H1 (cell line): ENCODE measurements around the gene SPSB1. TPM values are rescaled to one million over a fixed set of nuclear protein-coding genes. Genes with fewer than 3 reads are reported as not detected.
A peak's percentile ranks its signal among the peaks of the same experiment; 100 is the strongest.

Experiments used
- ATF3 ChIP-seq: IDR thresholded peaks from 2 replicates; pipeline ENCODE4 v1.6.1; 2011; ENCODE audit warnings: low read depth, mild to moderate bottlenecking, low read length; ENCODE audit not compliant: insufficient read depth
- BCL11A ChIP-seq, 2 experiments: IDR thresholded peaks; one replicate each; pipeline ENCODE4 v1.6.1; 2011; ENCODE audit warnings: low read depth in 2 of 2, low read length in 2 of 2, mild to moderate bottlenecking in 2 of 2
- CBX5 ChIP-seq: fragments of 300-800, 300-1000 bp; sonication (generic); IDR thresholded peaks from 2 replicates; pipeline ENCODE4 v1.7.1; 2016; ENCODE audit warnings: antibody characterized with exemption, low read length, low read depth
- CHD1 ChIP-seq: IDR thresholded peaks from 2 replicates; pipeline ENCODE4 v1.6.1; 2012; ENCODE audit warnings: low read depth, low read length, improper control_type of control experiment
- CTCF ChIP-seq, 3 experiments: IDR thresholded peaks; 1 replicate in 2 of 3; 2 replicates in 1 of 3; pipeline versions ENCODE4 v1.5.1 to v1.6.1; 2011; ENCODE audit warnings: low read length in 3 of 3, mild to moderate bottlenecking in 3 of 3, inconsistent platforms in 2 of 3, low read depth in 1 of 3, moderate library complexity in 1 of 3; ENCODE audit not compliant: insufficient read depth in 1 of 3; ENCODE audit errors: control extremely low read depth in 1 of 3
- EZH2 ChIP-seq: fragments of 200-600 bp; sonication (generic); IDR thresholded peaks from 2 replicates; pipeline ENCODE4 v1.7.1; 2012; ENCODE audit warnings: low read depth, mild to moderate bottlenecking, moderate library complexity, low read length, inconsistent platforms; ENCODE audit not compliant: severe bottlenecking
- FOSL1 ChIP-seq: IDR thresholded peaks from 2 replicates; pipeline ENCODE4 v1.6.1; 2011; ENCODE audit warnings: mild to moderate bottlenecking, low read depth, low read length, moderate library complexity; ENCODE audit not compliant: insufficient read depth
- HDAC2 ChIP-seq, 2 experiments: fragments of 300-600 bp in 1 of 2; sonication (generic) in 1 of 2; IDR thresholded peaks; 2 replicates each; pipeline ENCODE4 v1.6.1; 2011 to 2012; ENCODE audit warnings: low read depth in 2 of 2, low read length in 2 of 2, mild to moderate bottlenecking in 2 of 2, moderate library complexity in 2 of 2, borderline replicate concordance in 1 of 2, inconsistent platforms in 1 of 2
- KDM4A ChIP-seq: IDR thresholded peaks from one replicate; pipeline ENCODE4 v1.7.1; 2012; ENCODE audit warnings: low read depth, mild to moderate bottlenecking, moderate library complexity, low read length, inconsistent platforms; ENCODE audit not compliant: severe bottlenecking
- NANOG ChIP-seq: IDR thresholded peaks from 2 replicates; pipeline ENCODE4 v1.6.1; 2011; ENCODE audit warnings: low read length, low read depth, mild to moderate bottlenecking, inconsistent platforms; ENCODE audit not compliant: insufficient read depth, poor library complexity, severe bottlenecking
- PHF8 ChIP-seq: fragments of 200-600 bp; sonication (generic); conservative IDR thresholded peaks from 2 replicates; pipeline ENCODE4 v1.7.1; 2012; ENCODE audit warnings: low read depth, mild to moderate bottlenecking, inconsistent platforms, low read length, moderate library complexity
- POU5F1 ChIP-seq: IDR thresholded peaks from 2 replicates; pipeline ENCODE4 v1.6.1; 2011; ENCODE audit warnings: low read depth, mild to moderate bottlenecking, low read length, moderate library complexity
- RBBP5 ChIP-seq: IDR thresholded peaks from 2 replicates; pipeline ENCODE4 v1.7.1; 2012; ENCODE audit warnings: low read depth, mild to moderate bottlenecking, inconsistent platforms, low read length, moderate library complexity, borderline replicate concordance
- RFX5 ChIP-seq: IDR thresholded peaks from 2 replicates; pipeline ENCODE4 v1.6.1; 2011; ENCODE audit warnings: low read depth, low read length, improper control_type of control experiment, borderline replicate concordance
- RXRA ChIP-seq: IDR thresholded peaks from 2 replicates; pipeline ENCODE4 v1.6.1; 2011; ENCODE audit warnings: low read depth, mild to moderate bottlenecking, low read length, moderate library complexity; ENCODE audit not compliant: insufficient read depth
- SIN3A ChIP-seq, 2 experiments: IDR thresholded peaks in 1 of 2; conservative IDR thresholded peaks in 1 of 2; 2 replicates each; pipeline ENCODE4 v1.6.1; 2011 to 2012; ENCODE audit warnings: low read length in 2 of 2, improper control_type of control experiment in 1 of 2, low read depth in 1 of 2, mild to moderate bottlenecking in 1 of 2
- TCF12 ChIP-seq: IDR thresholded peaks from 2 replicates; pipeline ENCODE4 v1.6.1; 2011; ENCODE audit warnings: low read depth, mild to moderate bottlenecking, low read length
- ZNF274 ChIP-seq: IDR thresholded peaks from 2 replicates; pipeline ENCODE4 v1.7.0; 2012; ENCODE audit warnings: low read length, borderline replicate concordance; ENCODE audit errors: extremely low read depth
- polyA plus RNA-seq, 7 experiments: library from polyadenylated mRNA; depleted of rRNA in 3 of 7; stranded (reverse) in 5 of 7; unstranded in 2 of 7; fragments of >200 nt in 5 of 7; fragments of 200-250 nt in 2 of 7; gene quantifications; 1 replicate in 5 of 7; 2 replicates in 1 of 7; 4 replicates in 1 of 7; pipeline versions ENCODE4 v1.2.1 to v1.2.3, GENCODE V29; 2011 to 2013; ENCODE audit warnings: missing spikeins in 2 of 7, mixed read lengths in 2 of 7
- total RNA-seq: library from RNA; stranded (reverse); fragmentation: NEBNext Ultra II Directional; extraction: Animal tissue kit (Norgen Biotek cat#: 25700); gene quantifications from 2 replicates; pipeline ENCODE4 v1.2.1, GENCODE V29; 2021

The SPSB1 gene
- total and polyA plus RNA-seq, 2 of the 8 experiments (the other 6 are each of a cell fraction or from before 2014, with no cell fraction given) = 5.3 to 6.4 TPM

GRCh38 chr1:9292361-9293240 lies at the start of gene SPSB1 (continued):
- TF ChIP-seq RFX5 = no peak
- TF ChIP-seq POU5F1 = no peak
- TF ChIP-seq TCF12 = no peak
- 0 out of 4 replicates have a peak, but pooled peaks of 1 of the 2 experiments have one; percentile 23 for TF ChIP-seq SIN3A (conservative IDR thresholded peaks at IDR 0.05 in 1 of 2, IDR thresholded peaks at IDR 0.05 in 1 of 2; ENCODE audit: low read depth in 1 of 2, low read length in 2 of 2)
- peak; percentile 79 for TF ChIP-seq KDM4A
- TF ChIP-seq ZNF274 = no peak
- TF ChIP-seq FOSL1 = no peak
- TF ChIP-seq HDAC2 (IDR thresholded peaks at IDR 0.05; ENCODE audit: borderline replicate concordance in 1 of 2, low read depth in 2 of 2, low read length in 2 of 2) = no peak
- no peak for TF ChIP-seq CHD1
- no peak for TF ChIP-seq ATF3
- TF ChIP-seq EZH2 = no peak
- no peak for TF ChIP-seq CBX5
- TF ChIP-seq NANOG = no peak
- no peak for TF ChIP-seq RXRA
- TF ChIP-seq RBBP5 = no peak
- TF ChIP-seq CTCF (IDR thresholded peaks at IDR 0.05; ENCODE audit: control extremely low read depth in 1 of 3, insufficient read depth in 1 of 3, low read depth in 1 of 3, low read length in 3 of 3) = no peak
- peak; percentile 41; the same call in 1 of the 2 replicates for TF ChIP-seq PHF8
- no peak for TF ChIP-seq BCL11A (IDR thresholded peaks at IDR 0.05; ENCODE audit: low read depth in 2 of 2, low read length in 2 of 2)
